ENCODE data around the gene IGFBP5. TPM values are rescaled to one million over a fixed set of nuclear protein-coding genes. Genes with fewer than 3 reads are reported as not detected.

Gene IGFBP5
- total RNA-seq, 1 experiment from 2014 or later: 157 TPM

- Histone ChIP-seq H3K4me2 (ENCODE audit: low read length) (peak within 1 kb of the TSS; percentile 99), H3K27ac (ENCODE audit: low read length) (no peak within 1 kb of the TSS), H3K9me2 (replicated peaks; ENCODE audit: low read length) (no peaks in the 10 kb centered on the region), H3F3A (ENCODE audit: low read length, unreplicated experiment) (no peaks in the 10 kb centered on the region), H3K36me3 (ENCODE audit: low read depth, low read length) (no peaks in the 10 kb centered on the region), H3K4me1 (ENCODE audit: insufficient read depth, low read length) (peaks cover 32% of the 10 kb centered on the region), H2AFZ (ENCODE audit: low read length) (peak within 1 kb of the TSS; percentile 96), H4K20me1 (ENCODE audit: low read length) (no peaks in the 10 kb centered on the region), H3K4me3 (ENCODE audit: low read length) (peak within 1 kb of the TSS; percentile 95), H3K9ac (ENCODE audit: low read length) (peak within 1 kb of the TSS; percentile 65), H3K27me3 (ENCODE audit: low read length) (peaks cover 9% of the 10 kb centered on the region), H3K9me3 (ENCODE audit: low read length) (no peaks in the 10 kb centered on the region), H3K79me2 (ENCODE audit: low read length) (peaks cover 28% of the 10 kb centered on the region)
- CTCF ChIA-PET: no interaction called here
- TF ChIP-seq EZH2phosphoT487 (IDR thresholded peaks at IDR 0.05; ENCODE audit: borderline replicate concordance, low read length) (no peak), CTCF (conservative IDR thresholded peaks at IDR 0.05; ENCODE audit: low read depth, low read length) (no peak)
- DNase-seq: peak; percentile 44
- intact Hi-C loops (cut with micrococcal nuclease): no loop called here
- no TSS peak for BruUV-seq (replicated peaks)
- POLR2A ChIA-PET (ENCODE audit: unreplicated experiment): no interaction called here
- ATAC-seq: peak; percentile 12
These were observed 62.3 kb downstream of the IGFBP5 start, which contains the start of gene IGFBP2 for GRCh38 chr2:216632952-216633615. Gene IGFBP2 (plus strand): TSS chr2:216633420. CDS start chr2:216633524, 104 bp downstream.

GRCh38 chr2:216632346-216632951 is 62.9 kb downstream of the IGFBP5 start:
- Histone ChIP-seq H3K9me3 (ENCODE audit: low read length) (no peaks in the 10 kb centered on the region), H3K9ac (ENCODE audit: low read length) (no peak overlapping the region), H3K27me3 (ENCODE audit: low read length) (peaks cover 9% of the 10 kb centered on the region), H2AFZ (ENCODE audit: low read length) (peak overlapping the region; percentile 71; the same call in 1 of the 2 replicates), H3K79me2 (ENCODE audit: low read length) (peaks cover 28% of the 10 kb centered on the region), H3F3A (ENCODE audit: low read length, unreplicated experiment) (no peaks in the 10 kb centered on the region), H3K36me3 (ENCODE audit: low read depth, low read length) (no peaks in the 10 kb centered on the region), H3K4me3 (ENCODE audit: low read length) (peak overlapping the region; percentile 62), H3K27ac (ENCODE audit: low read length) (no peak overlapping the region), H3K4me2 (ENCODE audit: low read length) (peak overlapping the region; percentile 85), H4K20me1 (ENCODE audit: low read length) (no peaks in the 10 kb centered on the region), H3K9me2 (replicated peaks; ENCODE audit: low read length) (no peaks in the 10 kb centered on the region), H3K4me1 (ENCODE audit: insufficient read depth, low read length) (peaks cover 29% of the 10 kb centered on the region)
- TF ChIP-seq EZH2phosphoT487 (IDR thresholded peaks at IDR 0.05; ENCODE audit: borderline replicate concordance, low read length) (no peak), CTCF (conservative IDR thresholded peaks at IDR 0.05; ENCODE audit: low read depth, low read length) (no peak), EZH2 (IDR thresholded peaks at IDR 0.05; ENCODE audit: low read length, unreplicated experiment) (no peak)
- DNase-seq: peak; percentile 27
- ChIA-PET CTCF (no interaction called here), POLR2A (ENCODE audit: unreplicated experiment) (no interaction called here)
- intact Hi-C loops (cut with micrococcal nuclease): no loop called here
- ATAC-seq: no peak
- no TSS peak for BruUV-seq (replicated peaks)

- ChIA-PET CTCF (no interaction called here), POLR2A (ENCODE audit: unreplicated experiment) (no interaction called here)
These were observed 65.6 kb downstream of the IGFBP5 start for GRCh38 chr2:216629784-216630183.

More at GRCh38 chr2:216629784-216630183, 65.6 kb downstream of the IGFBP5 start:
- H3K4me2 ChIP-seq (ENCODE audit: low read length): no peak overlapping the region
- H3K9me2 ChIP-seq (replicated peaks; ENCODE audit: low read length): no peaks in the 10 kb centered on the region
- H2AFZ ChIP-seq (ENCODE audit: low read length): no peak overlapping the region
- BruUV-seq (replicated peaks): no TSS peak
- peaks cover 9% of the 10 kb centered on the region for H3K27me3 ChIP-seq (ENCODE audit: low read length)
- H3K79me2 ChIP-seq (ENCODE audit: low read length): peaks cover 11% of the 10 kb centered on the region; the same call in 1 of the 2 replicates
- TF ChIP-seq EZH2 (IDR thresholded peaks at IDR 0.05; ENCODE audit: low read length, unreplicated experiment): no peak
- TF ChIP-seq CTCF (conservative IDR thresholded peaks at IDR 0.05; ENCODE audit: low read depth, low read length): no peak
- no peak for TF ChIP-seq EZH2phosphoT487 (IDR thresholded peaks at IDR 0.05; ENCODE audit: borderline replicate concordance, low read length)
- no peaks in the 10 kb centered on the region for H3K36me3 ChIP-seq (ENCODE audit: low read depth, low read length)
- H3K9ac ChIP-seq (ENCODE audit: low read length): no peak overlapping the region
- no peaks in the 10 kb centered on the region for H3K9me3 ChIP-seq (ENCODE audit: low read length)
- no peak overlapping the region for H3K4me3 ChIP-seq (ENCODE audit: low read length)
- ATAC-seq: no peak
- H3F3A ChIP-seq (ENCODE audit: low read length, unreplicated experiment): no peaks in the 10 kb centered on the region
- intact Hi-C loops (cut with micrococcal nuclease): no loop called here
- no peak overlapping the region for H3K27ac ChIP-seq (ENCODE audit: low read length)
- H4K20me1 ChIP-seq (ENCODE audit: low read length): no peaks in the 10 kb centered on the region
- peaks cover 30% of the 10 kb centered on the region for H3K4me1 ChIP-seq (ENCODE audit: insufficient read depth, low read length)
- DNase-seq: no peak

Measured in PC-3 (cell line).